Measurements from ENCODE around the gene RREB1. TPM values are rescaled to one million over a fixed set of nuclear protein-coding genes. Genes with fewer than 3 reads are reported as not detected.
A peak's percentile ranks its signal among the peaks of the same experiment; 100 is the strongest.

Gene RREB1
- total RNA-seq = 100 to 1,000 TPM in 2 of 4 donors, 10 to 100 TPM in 2; 73.9 to 214 (median 107) TPM

GRCh38 chr6:7107578-7108195 is at the start of gene RREB1:
Gene RREB1, plus strand, starts transcription at chr6:7107961. Its CDS starts 73,951 bp downstream, at chr6:7181912.
- Histone ChIP-seq H3K36me3 (no peaks in the 10 kb centered on the region), H3K9me3 (no peaks in the 10 kb centered on the region), H3K27ac (peak within 1 kb of the TSS; percentile 94 to 99 (median 98)), H3K4me1 (peaks cover 16 to 43% (median 32%) of the 10 kb centered on the region in 4 donors), H3K27me3 (no peaks in the 10 kb centered on the region), H3K4me3 (peak within 1 kb of the TSS; percentile 69 to 84 (median 76))
- no peak for TF ChIP-seq CTCF (IDR thresholded peaks at IDR 0.05)
- TF ChIP-seq POLR2A (IDR thresholded peaks at IDR 0.05) = peak; percentile 45
- TF ChIP-seq EP300 (IDR thresholded peaks at IDR 0.05; ENCODE audit: low read depth) = no peak
- TF ChIP-seq POLR2AphosphoS5 (IDR thresholded peaks at IDR 0.05) = peak; percentile 73 to 81 (median 73)
- in situ Hi-C loops (cut with MboI; ENCODE audit: low pct_ligation_motif_present in 1 of 4, low pct_unique_long_range_greater_than_20kb in 1 of 4, low sequenced_read_pairs in 3 of 4) (loop anchor here in 1 of 4 donors (25.0 kb wide), 1 partner anchor 130 kb away; no protein-coding TSS in a partner anchor), intact Hi-C loops (cut with DNase I; ENCODE audit: low total_unique reads) (loop anchor here (5.0 kb wide), 2 partner anchors 50 to 135 kb away; no protein-coding TSS in a partner anchor)
- 0% methylated on average over 35 of the region's 59 CpGs; no CpG with 5 or more reads in 1 of the 2 donors for WGBS, 2 donors (ENCODE audit: low coverage in 1 of 2)
- DNase-seq = peak; percentile 67

GRCh38 chr6:7058250-7058923 is 49.4 kb upstream of the RREB1 start:
- WGBS, 2 donors (ENCODE audit: low coverage in 1 of 2) = 65 to 70% methylated on average over 2 to 4 of the region's 4 CpGs
- TF ChIP-seq POLR2AphosphoS5 (IDR thresholded peaks at IDR 0.05) (peak; percentile 49 to 88 (median 80)), POLR2A (IDR thresholded peaks at IDR 0.05) (peak; percentile 62), EP300 (IDR thresholded peaks at IDR 0.05; ENCODE audit: low read depth) (no peak), CTCF (IDR thresholded peaks at IDR 0.05) (no peak)
- intact Hi-C loops (cut with DNase I; ENCODE audit: low total_unique reads) (no loop called here), in situ Hi-C loops (cut with MboI; ENCODE audit: low pct_ligation_motif_present in 1 of 4, low pct_unique_long_range_greater_than_20kb in 1 of 4, low sequenced_read_pairs in 3 of 4) (loop anchor here in 1 of 4 donors (25.0 kb wide), 1 partner anchor 179 kb away; no protein-coding TSS in a partner anchor)
- Histone ChIP-seq H3K9me3 (no peaks in the 10 kb centered on the region), H3K27me3 (no peaks in the 10 kb centered on the region), H3K27ac (peak overlapping the region; percentile 65 to 77 (median 70)), H3K36me3 (no peaks in the 10 kb centered on the region), H3K4me3 (no peak overlapping the region), H3K4me1 (peaks cover 4 to 40% (median 21%) of the 10 kb centered on the region in 4 donors)
- peak; percentile 78 for DNase-seq

- Histone ChIP-seq H3K4me1 (peaks cover 4 to 35% (median 21%) of the 10 kb centered on the region in 4 donors), H3K27me3 (no peaks in the 10 kb centered on the region), H3K9me3 (no peaks in the 10 kb centered on the region), H3K4me3 (no peak overlapping the region), H3K36me3 (no peaks in the 10 kb centered on the region), H3K27ac (peak overlapping the region in 3 of 4 donors; percentile 27 to 55 (median 55))
- in situ Hi-C loops (cut with MboI; ENCODE audit: low pct_ligation_motif_present in 1 of 4, low pct_unique_long_range_greater_than_20kb in 1 of 4, low sequenced_read_pairs in 3 of 4) = loop anchor here in 1 of 4 donors (25.0 kb wide), 1 partner anchor 176 kb away; no protein-coding TSS in a partner anchor
- no peak for DNase-seq
- WGBS, 2 donors (ENCODE audit: low coverage in 1 of 2) = 69 to 78% methylated on average over 6 of the region's 6 CpGs
- intact Hi-C loops (cut with DNase I; ENCODE audit: low total_unique reads) = no loop called here
- no peak for TF ChIP-seq POLR2A (IDR thresholded peaks at IDR 0.05)
- TF ChIP-seq POLR2AphosphoS5 (IDR thresholded peaks at IDR 0.05) = no peak
- no peak for TF ChIP-seq EP300 (IDR thresholded peaks at IDR 0.05; ENCODE audit: low read depth)
- no peak for TF ChIP-seq CTCF (IDR thresholded peaks at IDR 0.05)
These were observed 46.8 kb upstream of the RREB1 start for GRCh38 chr6:7060769-7061516.

Measured in transverse colon (tissue), 4 donors.